ENCODE measurements around the gene CDO1.

DNA sequence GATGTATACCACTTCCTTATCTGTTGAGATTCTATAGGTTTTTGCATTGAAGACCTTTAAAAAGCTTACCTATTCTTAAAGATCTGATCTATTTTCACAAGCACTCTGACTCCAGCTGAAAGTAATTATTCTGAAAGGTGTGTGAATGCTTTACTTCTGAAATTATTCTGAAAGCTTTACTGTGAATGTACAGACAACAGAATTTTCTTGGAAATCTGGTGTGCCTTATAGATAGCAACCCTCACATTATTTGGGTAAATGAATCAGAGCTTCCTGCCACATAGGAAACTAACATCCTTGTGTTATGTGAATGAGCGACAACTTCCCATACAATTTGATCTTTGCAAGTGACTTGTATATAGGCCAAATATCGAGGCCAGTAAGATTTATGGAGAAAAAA is 6.5 kb downstream of the CDO1 start:
- TF ChIP-seq TAF1 (IDR thresholded peaks at IDR 0.05; ENCODE audit: low read depth) (no peak), FOXM1 (IDR thresholded peaks at IDR 0.05; ENCODE audit: borderline replicate concordance, low read depth) (no peak), YY1 (IDR thresholded peaks at IDR 0.05; ENCODE audit: low read depth) (no peak), RAD21 (IDR thresholded peaks at IDR 0.05; ENCODE audit: low read depth) (no peak)

Measured in Ishikawa (cell line).